KMS-11 (cell line): ENCODE data around the gene HDAC6.

Experiments
- H2AFZ ChIP-seq: fragments of 200-600 bp; sonication (generic); 2 replicates; pipeline ENCODE4 v1.6.1; 2016; ENCODE audit warnings: antibody characterized with exemption, mixed run types, low read depth
- H3K27ac ChIP-seq: fragments of 200-600 bp; sonication (generic); 2 replicates; pipeline ENCODE4 v1.6.1; 2016; ENCODE audit warnings: mild to moderate bottlenecking, mixed run types
- H3K27me3 ChIP-seq: fragments of 200-600 bp; sonication (generic); 2 replicates; pipeline ENCODE4 v1.6.1; 2017; ENCODE audit warnings: mild to moderate bottlenecking, low read depth, mixed run types, moderate library complexity; ENCODE audit not compliant: insufficient read depth
- H3K36me3 ChIP-seq: fragments of 200-600 bp; sonication (generic); 2 replicates; pipeline ENCODE4 v1.6.1; 2017; ENCODE audit warnings: mild to moderate bottlenecking, mixed run types; ENCODE audit not compliant: insufficient read depth
- H3K4me1 ChIP-seq: fragments of 200-600 bp; sonication (generic); 2 replicates; pipeline ENCODE4 v1.6.1; 2016; ENCODE audit warnings: mild to moderate bottlenecking, low read depth, mixed run types; ENCODE audit not compliant: poor library complexity, severe bottlenecking
- H3K4me2 ChIP-seq: fragments of 200-600 bp; sonication (generic); 2 replicates; pipeline ENCODE4 v1.7.0; 2016; ENCODE audit warnings: mild to moderate bottlenecking, mixed run types
- H3K4me3 ChIP-seq: fragments of 200-600 bp; sonication (generic); IDR thresholded peaks from 2 replicates; pipeline ENCODE4 v1.6.1; 2017; ENCODE audit warnings: low read depth, low read length, mixed read lengths; ENCODE audit not compliant: insufficient read depth
- H3K79me2 ChIP-seq: fragments of 200-600 bp; sonication (generic); 2 replicates; pipeline ENCODE4 v1.6.1; 2016; ENCODE audit warnings: low read depth, mixed run types; ENCODE audit not compliant: insufficient read depth
- H3K9ac ChIP-seq: fragments of 200-600 bp; sonication (generic); 2 replicates; pipeline ENCODE4 v1.6.1; 2016; ENCODE audit warnings: mild to moderate bottlenecking, mixed run types
- H4K20me1 ChIP-seq: fragments of 200-600 bp; sonication (generic); 2 replicates; pipeline ENCODE4 v1.6.1; 2016; ENCODE audit warnings: mild to moderate bottlenecking, mixed run types; ENCODE audit not compliant: insufficient read depth
- TF ChIP-seq, protein P1 (sequence below): fragments of 200-600 bp; sonication (generic); conservative IDR thresholded peaks from 2 replicates; pipeline ENCODE4 v1.6.1; 2017; ENCODE audit warnings: low read depth, mild to moderate bottlenecking, antibody characterized with exemption, low read length, moderate library complexity, mixed read lengths

HDAC6 gene

DNA sequence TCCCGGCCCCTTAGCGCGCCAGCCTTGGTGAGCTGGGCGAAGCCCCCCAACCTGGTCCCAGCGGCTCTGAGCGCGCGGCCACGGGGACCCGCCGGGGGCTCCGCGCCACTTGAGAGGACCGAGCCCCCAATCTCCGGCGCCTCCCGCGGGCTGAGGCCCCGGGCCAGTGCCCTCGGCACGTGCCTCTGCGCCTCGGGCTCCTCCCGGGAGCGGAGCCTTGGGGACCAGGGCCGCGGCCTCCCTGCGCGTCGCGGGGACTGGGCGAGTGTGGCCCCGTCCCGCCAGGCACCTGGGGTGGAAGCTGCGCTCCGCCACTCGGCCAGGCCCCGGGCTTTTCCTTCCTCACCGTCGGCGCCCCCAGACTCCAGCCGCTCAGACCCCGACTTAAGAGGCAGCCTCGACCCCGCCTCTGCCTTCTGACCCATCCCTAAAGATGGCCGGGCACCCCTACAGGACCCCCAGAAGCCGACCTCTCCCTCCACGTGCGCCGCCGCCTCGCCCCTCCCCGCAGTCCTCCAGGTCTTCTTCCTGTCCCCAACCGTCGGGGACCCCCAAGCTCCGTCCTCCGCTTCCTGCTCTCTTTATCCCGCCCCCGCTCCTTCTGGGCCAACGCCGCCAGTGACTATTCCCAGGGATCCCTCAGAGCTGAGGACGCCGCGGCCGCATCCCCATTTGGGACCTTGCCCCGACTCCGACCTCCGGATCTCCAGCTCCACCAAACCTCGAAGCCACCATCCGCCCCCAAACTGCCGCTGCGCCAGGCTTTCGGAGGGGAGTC, 25.2 kb downstream of the HDAC6 start:
- no peaks in the 10 kb centered on the region for H3K79me2 ChIP-seq
- no peaks in the 10 kb centered on the region for H4K20me1 ChIP-seq
- H3K36me3 ChIP-seq, result no peaks in the 10 kb centered on the region
- H3K4me1 ChIP-seq, result no peaks in the 10 kb centered on the region
- H3K4me2 ChIP-seq, result no peak overlapping the region
- H3K9ac ChIP-seq, result no peak overlapping the region
- TF ChIP-seq, protein P1, sequence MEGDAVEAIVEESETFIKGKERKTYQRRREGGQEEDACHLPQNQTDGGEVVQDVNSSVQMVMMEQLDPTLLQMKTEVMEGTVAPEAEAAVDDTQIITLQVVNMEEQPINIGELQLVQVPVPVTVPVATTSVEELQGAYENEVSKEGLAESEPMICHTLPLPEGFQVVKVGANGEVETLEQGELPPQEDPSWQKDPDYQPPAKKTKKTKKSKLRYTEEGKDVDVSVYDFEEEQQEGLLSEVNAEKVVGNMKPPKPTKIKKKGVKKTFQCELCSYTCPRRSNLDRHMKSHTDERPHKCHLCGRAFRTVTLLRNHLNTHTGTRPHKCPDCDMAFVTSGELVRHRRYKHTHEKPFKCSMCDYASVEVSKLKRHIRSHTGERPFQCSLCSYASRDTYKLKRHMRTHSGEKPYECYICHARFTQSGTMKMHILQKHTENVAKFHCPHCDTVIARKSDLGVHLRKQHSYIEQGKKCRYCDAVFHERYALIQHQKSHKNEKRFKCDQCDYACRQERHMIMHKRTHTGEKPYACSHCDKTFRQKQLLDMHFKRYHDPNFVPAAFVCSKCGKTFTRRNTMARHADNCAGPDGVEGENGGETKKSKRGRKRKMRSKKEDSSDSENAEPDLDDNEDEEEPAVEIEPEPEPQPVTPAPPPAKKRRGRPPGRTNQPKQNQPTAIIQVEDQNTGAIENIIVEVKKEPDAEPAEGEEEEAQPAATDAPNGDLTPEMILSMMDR, result no peak
- H2AFZ ChIP-seq, result no peak overlapping the region
- H3K27ac ChIP-seq, result no peak overlapping the region
- H3K27me3 ChIP-seq, result no peaks in the 10 kb centered on the region
- no peak overlapping the region for H3K4me3 ChIP-seq

DNA sequence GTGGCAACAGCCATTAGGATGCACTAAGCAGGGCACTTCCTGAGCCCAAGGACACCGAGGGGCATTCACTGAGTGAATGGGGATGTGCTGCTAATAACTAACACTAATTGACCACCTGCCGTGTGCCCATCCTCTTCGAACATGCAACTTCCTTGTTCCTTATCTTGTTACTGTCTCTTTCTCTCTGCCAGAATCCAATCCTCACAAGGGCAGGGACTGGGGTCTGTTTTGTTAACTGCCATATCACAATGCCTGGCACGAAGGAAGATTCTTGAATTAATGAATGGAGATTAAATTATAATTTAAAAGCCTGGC, 25.7 kb downstream of the HDAC6 start:
- Histone ChIP-seq H3K27me3 (no peaks in the 10 kb centered on the region), H3K27ac (no peak overlapping the region), H4K20me1 (no peaks in the 10 kb centered on the region), H3K36me3 (no peaks in the 10 kb centered on the region), H2AFZ (no peak overlapping the region), H3K79me2 (no peaks in the 10 kb centered on the region), H3K4me3 (no peak overlapping the region), H3K4me2 (no peak overlapping the region), H3K4me1 (no peaks in the 10 kb centered on the region), H3K9ac (no peak overlapping the region)
- TF ChIP-seq, protein P1, result no peak

DNA sequence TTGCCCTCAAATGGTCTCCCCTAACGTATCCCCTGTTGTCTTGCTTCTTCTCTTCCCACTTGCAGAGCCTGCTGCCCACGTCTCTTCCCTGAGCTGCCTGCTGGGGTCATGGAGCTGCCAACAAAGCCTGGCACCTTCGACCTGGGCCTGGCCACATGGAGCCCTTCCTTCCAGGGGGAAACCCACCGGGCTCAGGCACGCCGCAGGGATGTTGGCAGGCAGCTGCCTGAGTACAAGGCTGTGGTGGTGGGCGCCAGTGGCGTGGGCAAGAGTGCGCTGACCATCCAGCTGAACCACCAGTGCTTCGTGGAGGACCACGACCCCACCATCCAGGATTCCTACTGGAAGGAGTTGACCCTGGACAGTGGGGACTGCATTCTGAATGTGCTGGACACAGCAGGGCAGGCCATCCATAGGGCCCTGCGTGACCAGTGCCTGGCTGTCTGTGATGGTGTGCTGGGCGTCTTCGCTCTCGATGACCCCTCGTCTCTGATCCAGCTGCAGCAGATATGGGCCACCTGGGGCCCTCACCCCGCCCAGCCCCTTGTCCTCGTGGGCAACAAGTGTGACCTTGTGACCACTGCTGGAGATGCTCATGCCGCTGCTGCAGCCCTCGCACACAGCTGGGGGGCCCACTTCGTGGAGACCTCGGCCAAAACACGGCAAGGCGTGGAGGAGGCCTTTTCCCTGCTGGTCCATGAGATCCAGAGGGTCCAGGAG, 27.3 kb downstream of the HDAC6 start:
- Histone ChIP-seq H2AFZ (no peak overlapping the region), H3K36me3 (no peaks in the 10 kb centered on the region), H3K4me3 (no peak overlapping the region), H3K27ac (no peak overlapping the region), H3K4me2 (no peak overlapping the region), H3K9ac (no peak overlapping the region), H3K4me1 (no peaks in the 10 kb centered on the region), H3K27me3 (no peaks in the 10 kb centered on the region), H4K20me1 (no peaks in the 10 kb centered on the region), H3K79me2 (no peaks in the 10 kb centered on the region)
- TF ChIP-seq, protein P1, result no peak

DNA sequence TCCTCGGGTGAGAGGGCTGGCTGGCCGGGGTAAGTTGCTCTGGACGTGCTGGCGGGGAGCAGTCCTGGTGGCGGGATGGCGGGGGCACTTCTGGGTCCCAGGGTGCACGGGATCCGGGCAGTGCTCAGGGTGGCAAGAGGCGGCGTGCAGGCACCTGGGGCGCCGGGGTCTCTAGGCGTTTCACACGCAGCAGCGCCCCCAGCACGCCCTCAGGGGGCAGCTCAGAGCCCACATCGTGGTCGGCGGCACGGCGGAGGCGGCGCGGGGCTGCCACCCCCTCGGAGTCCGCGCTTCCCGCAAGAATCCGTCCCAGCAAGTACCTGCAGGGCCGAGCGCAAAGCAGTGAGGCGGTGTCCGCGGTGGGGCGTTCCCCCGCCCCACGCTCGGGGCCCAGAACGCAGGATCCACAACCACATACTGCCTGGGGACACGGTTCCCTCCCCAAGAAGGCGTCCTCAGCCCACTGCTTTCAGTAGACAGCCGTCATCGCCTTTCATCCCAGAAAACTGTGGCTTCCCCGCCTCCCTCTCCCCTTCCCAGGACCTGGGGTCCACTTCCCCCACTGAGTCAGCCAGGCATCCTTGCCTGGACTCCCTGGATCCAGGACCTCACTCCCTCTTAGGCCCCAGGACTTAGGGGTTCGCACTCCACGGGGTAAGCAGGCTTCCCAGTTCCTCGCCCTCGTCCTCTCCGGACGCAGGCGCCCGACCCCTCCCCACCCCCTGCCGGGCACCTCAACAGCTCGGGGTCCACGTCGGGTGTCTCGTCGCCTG, 29.5 kb downstream of the HDAC6 start:
- Histone ChIP-seq H3K27me3 (no peaks in the 10 kb centered on the region), H3K9ac (no peak overlapping the region)

More for the DNA sequence above, 29.5 kb downstream of the HDAC6 start:
- Histone ChIP-seq H3K4me2 (no peak overlapping the region), H3K4me3 (no peak overlapping the region), H4K20me1 (no peaks in the 10 kb centered on the region), H3K4me1 (no peaks in the 10 kb centered on the region), H3K79me2 (no peaks in the 10 kb centered on the region), H3K27ac (no peak overlapping the region), H2AFZ (no peak overlapping the region), H3K36me3 (no peaks in the 10 kb centered on the region)
- TF ChIP-seq, protein P1, result no peak
